Adrenal gland (tissue), 5 donors: ENCODE measurements around the gene RNF207.

ENCODE experiments used
- POLR2A ChIP-seq, 2 donors: fragments of 450-650 bp; IDR thresholded peaks; one replicate each; pipeline ENCODE4 v1.6.1; 2017; ENCODE audit warnings: antibody characterized with exemption in 2 of 2, mild to moderate bottlenecking in 2 of 2, moderate library complexity in 1 of 2
- TF ChIP-seq, protein P1 (sequence below), 6 experiments: fragments of 450-650 bp in 4 of 6; fragments of 200-600 bp in 2 of 6; sonication (generic) in 1 of 6; IDR thresholded peaks; 1 replicate in 5 of 6; 2 replicates in 1 of 6; pipeline versions ENCODE4 v1.5.1 to v1.8.0; 2016 to 2021; ENCODE audit warnings: antibody characterized with exemption in 6 of 6, mild to moderate bottlenecking in 2 of 6, moderate library complexity in 1 of 6
- donor health status: DM: no; HTN: no; CAD: no.

DNA sequence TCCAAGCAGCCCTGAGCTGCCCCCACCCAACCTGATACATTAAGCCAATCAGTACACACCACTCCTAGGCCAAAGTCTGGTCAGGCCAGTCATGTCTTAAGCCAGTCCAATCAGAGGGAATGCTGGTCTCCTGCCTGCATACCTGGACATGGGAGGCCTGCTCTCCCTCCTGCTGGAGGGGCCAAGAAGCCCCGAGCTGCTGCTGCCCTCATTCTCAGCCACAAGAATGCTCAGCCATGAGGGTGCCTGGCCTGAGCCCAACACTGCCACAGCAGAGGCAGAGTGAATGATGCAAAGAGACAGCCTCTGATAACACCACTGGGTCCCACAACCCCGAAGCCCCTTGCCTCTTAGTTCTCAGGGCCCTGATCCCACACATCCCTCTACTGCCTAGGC, 48.8 kb upstream of the RNF207 start:
- TF ChIP-seq, protein P1, sequence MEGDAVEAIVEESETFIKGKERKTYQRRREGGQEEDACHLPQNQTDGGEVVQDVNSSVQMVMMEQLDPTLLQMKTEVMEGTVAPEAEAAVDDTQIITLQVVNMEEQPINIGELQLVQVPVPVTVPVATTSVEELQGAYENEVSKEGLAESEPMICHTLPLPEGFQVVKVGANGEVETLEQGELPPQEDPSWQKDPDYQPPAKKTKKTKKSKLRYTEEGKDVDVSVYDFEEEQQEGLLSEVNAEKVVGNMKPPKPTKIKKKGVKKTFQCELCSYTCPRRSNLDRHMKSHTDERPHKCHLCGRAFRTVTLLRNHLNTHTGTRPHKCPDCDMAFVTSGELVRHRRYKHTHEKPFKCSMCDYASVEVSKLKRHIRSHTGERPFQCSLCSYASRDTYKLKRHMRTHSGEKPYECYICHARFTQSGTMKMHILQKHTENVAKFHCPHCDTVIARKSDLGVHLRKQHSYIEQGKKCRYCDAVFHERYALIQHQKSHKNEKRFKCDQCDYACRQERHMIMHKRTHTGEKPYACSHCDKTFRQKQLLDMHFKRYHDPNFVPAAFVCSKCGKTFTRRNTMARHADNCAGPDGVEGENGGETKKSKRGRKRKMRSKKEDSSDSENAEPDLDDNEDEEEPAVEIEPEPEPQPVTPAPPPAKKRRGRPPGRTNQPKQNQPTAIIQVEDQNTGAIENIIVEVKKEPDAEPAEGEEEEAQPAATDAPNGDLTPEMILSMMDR (IDR thresholded peaks at IDR 0.05): no peak
- TF ChIP-seq POLR2A (IDR thresholded peaks at IDR 0.05): no peak
